CD4-positive, CD25-positive, alpha-beta regulatory T cell (primary cell): ENCODE results near the gene MRPL10. TPM values are rescaled to one million over a fixed set of nuclear protein-coding genes. Genes with fewer than 3 reads are reported as not detected.
"Not testable (repeated sequence)": the region's sequence is repeated elsewhere in the genome, so short reads cannot be mapped to it uniquely, and the experiment has no call there.

ENCODE experiments used
- ATAC-seq, 2 donors: fragments of 150-1000 bp; cut with Tn5 transposase; one replicate each; pipeline ENCODE4 v1.10.0; 2021; ENCODE audit warnings: low read depth in 2 of 2, moderate number of reproducible peaks in 2 of 2, moderate library complexity in 1 of 2
- DNase-seq, 3 donors: peaks; one replicate each; pipeline versions ENCODE4 v3.0.0 to v3.0.0-alpha.2; 2012 to 2022; ENCODE audit warnings: mixed read lengths in 1 of 3
- H3K27ac ChIP-seq: one replicate; pipeline ENCODE4 v1.7.0; 2013; ENCODE audit warnings: mild to moderate bottlenecking, low read length; ENCODE audit not compliant: insufficient read depth, poor library complexity, severe bottlenecking
- H3K27me3 ChIP-seq: one replicate; pipeline ENCODE4 v1.7.0; 2013; ENCODE audit warnings: low read length; ENCODE audit not compliant: control insufficient read depth, insufficient read depth
- H3K36me3 ChIP-seq: one replicate; pipeline ENCODE4 v1.7.0; 2013; ENCODE audit warnings: mild to moderate bottlenecking, low read length, moderate library complexity; ENCODE audit not compliant: control insufficient read depth, insufficient read depth
- H3K4me1 ChIP-seq: 2 replicates; pipeline ENCODE4 v1.7.0; 2013; ENCODE audit warnings: mild to moderate bottlenecking, low read length; ENCODE audit not compliant: insufficient read depth, control insufficient read depth, poor library complexity, severe bottlenecking
- H3K4me3 ChIP-seq: one replicate; pipeline ENCODE4 v1.7.0; 2013; ENCODE audit warnings: low read depth, mild to moderate bottlenecking, low read length, moderate library complexity
- H3K9me3 ChIP-seq, 2 experiments: 1 replicate in 1 of 2; 2 replicates in 1 of 2; pipeline ENCODE4 v1.7.0; 2013; ENCODE audit warnings: low read length in 2 of 2, mild to moderate bottlenecking in 1 of 2, moderate library complexity in 1 of 2; ENCODE audit not compliant: control insufficient read depth in 2 of 2
- H3K27ac Mint-ChIP-seq, 3 donors: one replicate each; pipeline ENCODE4 v1.8.0; 2020 to 2022; ENCODE audit warnings: mild to moderate bottlenecking in 3 of 3, mixed read lengths in 3 of 3, moderate library complexity in 2 of 3
- H3K27me3 Mint-ChIP-seq: one replicate; pipeline ENCODE4 v1.8.0; 2022; ENCODE audit warnings: mild to moderate bottlenecking, mixed read lengths
- H3K36me3 Mint-ChIP-seq: one replicate; pipeline ENCODE4 v1.8.0; 2020; ENCODE audit warnings: mixed read lengths
- H3K4me1 Mint-ChIP-seq, 4 donors: one replicate each; pipeline ENCODE4 v1.8.0; 2020 to 2022; ENCODE audit warnings: mixed read lengths in 4 of 4, mild to moderate bottlenecking in 1 of 4
- H3K4me3 Mint-ChIP-seq, 4 donors: one replicate each; pipeline ENCODE4 v1.8.0; 2020 to 2022; ENCODE audit warnings: mild to moderate bottlenecking in 4 of 4, mixed read lengths in 4 of 4, moderate library complexity in 3 of 4
- H3K9me3 Mint-ChIP-seq, 7 donors: one replicate each; pipeline ENCODE4 v1.8.0; 2020 to 2022; ENCODE audit warnings: mixed read lengths in 7 of 7, mild to moderate bottlenecking in 3 of 7, moderate library complexity in 2 of 7
- polyA plus RNA-seq, 4 donors: library from polyadenylated mRNA; unstranded; fragments of 300-500 nt; fragmentation: Illumina TruSeq; gene quantifications; one replicate each; pipeline ENCODE4 v1.2.3, GENCODE V29; 2021
- total RNA-seq: library from RNA; stranded (reverse); gene quantifications from one replicate; pipeline ENCODE4 v1.2.3, GENCODE V29; 2022

The MRPL10 gene
- total and polyA plus RNA-seq, 5 donors from 2014 or later, result 40.8 to 58.8 (median 52.0) TPM

- DNase-seq (peak in 1 of 3 donors; percentile 9), ATAC-seq (no peak)
- H3K9me3 ChIP-seq, result no peaks in the 10 kb centered on the region
- no peak overlapping the region for H3K27ac Mint-ChIP-seq
- H3K36me3 ChIP-seq, result no peaks in the 10 kb centered on the region
- no peak overlapping the region for H3K4me3 ChIP-seq
- H3K27me3 Mint-ChIP-seq, result peaks cover 50% of the 10 kb centered on the region
- peaks cover 8% of the 10 kb centered on the region for H3K4me1 ChIP-seq
- no peaks in the 10 kb centered on the region for H3K36me3 Mint-ChIP-seq
- H3K9me3 Mint-ChIP-seq, result peaks cover 0 to 2% (median 0%) of the 10 kb centered on the region in 7 donors
- H3K27ac ChIP-seq, result no peak overlapping the region
- H3K27me3 ChIP-seq, result peaks cover 21% of the 10 kb centered on the region
- peaks cover 0 to 9% (median 3%) of the 10 kb centered on the region in 4 donors for H3K4me1 Mint-ChIP-seq
- H3K4me3 Mint-ChIP-seq, result no peak overlapping the region
These were observed 45.7 kb downstream of the MRPL10 start for GRCh38 chr17:47785538-47786123.

GRCh38 chr17:47781397-47781796, 49.9 kb downstream of the MRPL10 start:
- Histone ChIP-seq H3K4me3 (no peak overlapping the region), H3K27me3 (peaks cover 12% of the 10 kb centered on the region), H3K4me1 (no peaks in the 10 kb centered on the region), H3K27ac (no peak overlapping the region), H3K36me3 (no peaks in the 10 kb centered on the region), H3K9me3 (no peaks in the 10 kb centered on the region)
- H3K36me3 Mint-ChIP-seq, result no peaks in the 10 kb centered on the region
- peaks cover 0 to 2% (median 0%) of the 10 kb centered on the region in 7 donors for H3K9me3 Mint-ChIP-seq
- peaks cover 50% of the 10 kb centered on the region for H3K27me3 Mint-ChIP-seq
- H3K4me3 Mint-ChIP-seq, result no peak overlapping the region
- H3K4me1 Mint-ChIP-seq, result peaks cover 0 to 6% (median 2%) of the 10 kb centered on the region in 4 donors
- no peak for ATAC-seq
- no peak overlapping the region for H3K27ac Mint-ChIP-seq
- no peak for DNase-seq

DNA sequence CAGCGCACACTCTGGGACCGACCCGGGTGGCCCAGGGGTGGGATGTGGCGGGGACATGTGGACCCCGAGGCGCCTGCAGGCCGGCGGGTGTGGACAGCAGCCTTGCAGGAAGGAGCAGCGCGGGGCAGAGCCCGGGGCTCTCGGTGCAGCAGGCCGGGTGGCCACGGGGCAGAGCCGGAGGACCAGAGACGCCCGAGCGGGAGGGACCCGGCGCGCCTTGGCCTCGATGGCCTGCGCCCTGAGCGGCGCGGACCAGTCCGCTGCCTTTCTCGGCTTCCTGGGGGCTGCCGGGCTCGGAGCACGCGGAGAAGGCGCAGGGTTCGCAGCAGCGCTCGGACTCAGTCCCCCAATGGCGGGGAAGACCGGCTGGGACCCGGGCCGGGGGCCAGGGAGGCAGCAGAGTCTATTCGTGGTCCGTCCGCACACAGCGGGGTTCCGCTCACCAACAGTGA, 53.1 kb downstream of the MRPL10 start:
- H3K9me3 Mint-ChIP-seq, result peaks cover 0 to 3% (median 0%) of the 10 kb centered on the region in 7 donors
- Histone ChIP-seq H3K27me3 (peaks cover 5% of the 10 kb centered on the region), H3K4me1 (no peaks in the 10 kb centered on the region), H3K4me3 (no peak overlapping the region), H3K9me3 (no peaks in the 10 kb centered on the region), H3K27ac (no peak overlapping the region), H3K36me3 (no peaks in the 10 kb centered on the region)
- H3K4me3 Mint-ChIP-seq, result no peak overlapping the region
- no peaks in the 10 kb centered on the region for H3K36me3 Mint-ChIP-seq
- peaks cover 0 to 6% (median 2%) of the 10 kb centered on the region in 4 donors for H3K4me1 Mint-ChIP-seq
- no peak overlapping the region for H3K27ac Mint-ChIP-seq
- no peak for DNase-seq
- H3K27me3 Mint-ChIP-seq, result peaks cover 38% of the 10 kb centered on the region
- no peak for ATAC-seq

DNA sequence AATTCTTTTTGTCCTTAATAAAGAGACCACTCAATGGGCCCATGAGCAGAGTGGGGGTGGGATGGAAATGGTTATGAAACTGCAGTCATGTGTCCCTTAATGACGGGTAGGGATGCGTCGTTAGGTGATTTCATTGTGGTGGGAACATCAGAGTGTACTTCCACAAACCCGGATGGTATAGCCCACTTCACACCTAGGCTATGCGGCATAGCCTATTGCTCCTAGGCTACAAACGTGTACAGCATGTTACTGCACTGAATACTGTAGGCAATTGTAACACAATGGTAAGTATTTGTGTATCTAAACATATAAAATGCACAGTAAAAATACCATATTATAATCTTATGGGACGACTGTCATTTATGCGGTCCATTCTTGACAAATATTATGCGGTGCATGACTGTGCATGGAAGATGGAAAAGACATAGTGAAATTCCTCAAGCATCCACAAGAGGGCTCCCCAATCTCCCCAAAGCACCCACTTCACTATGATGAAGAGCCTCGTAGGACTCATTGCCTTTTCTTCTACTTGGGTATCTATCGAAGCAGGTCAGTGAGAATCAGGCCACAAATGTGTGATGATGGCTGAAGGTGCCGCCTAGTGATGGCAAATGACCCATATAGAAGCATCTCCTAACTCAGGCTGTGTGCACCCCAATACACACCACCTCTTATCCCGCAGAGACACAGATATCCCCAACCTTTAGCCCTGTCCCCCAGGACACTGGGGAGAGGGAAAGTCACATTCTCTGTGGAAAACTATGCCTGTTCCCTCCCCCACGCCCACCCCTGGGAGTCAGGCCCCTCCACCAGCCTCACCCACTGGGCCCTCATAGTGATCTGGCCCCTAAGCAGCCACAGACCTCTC, 54.8 kb downstream of the MRPL10 start:
- H3K27ac ChIP-seq, result no peak overlapping the region
- H3K4me3 ChIP-seq, result no peak overlapping the region
- H3K4me1 Mint-ChIP-seq, result peaks cover 0 to 6% (median 2%) of the 10 kb centered on the region in 4 donors
- no peaks in the 10 kb centered on the region for H3K36me3 Mint-ChIP-seq
- no peak overlapping the region for H3K4me3 Mint-ChIP-seq
- H3K27me3 Mint-ChIP-seq, result peaks cover 37% of the 10 kb centered on the region
- no peaks in the 10 kb centered on the region for H3K4me1 ChIP-seq
- no peaks in the 10 kb centered on the region for H3K36me3 ChIP-seq
- DNase-seq, result peak in 2 of 3 donors; percentile 52 to 62
- peak; percentile 69 to 75 for ATAC-seq
- peaks cover 1 to 8% of the 10 kb centered on the region in 2 experiments for H3K9me3 ChIP-seq
- H3K27ac Mint-ChIP-seq, result no peak overlapping the region
- peaks cover 0 to 12% (median 0%) of the 10 kb centered on the region in 7 donors for H3K9me3 Mint-ChIP-seq
- H3K27me3 ChIP-seq, result peaks cover 5% of the 10 kb centered on the region

GRCh38 chr17:47774987-47775580, 56.3 kb downstream of the MRPL10 start:
- Mint-ChIP-seq H3K4me3 (no peak overlapping the region), H3K9me3 (peaks cover 0 to 12% (median 4%) of the 10 kb centered on the region in 7 donors)
- H3K27me3 ChIP-seq, result peaks cover 3% of the 10 kb centered on the region

GRCh38 chr17:47774331-47774730, 57.0 kb downstream of the MRPL10 start:
- H3K36me3 Mint-ChIP-seq, result peaks cover 3% of the 10 kb centered on the region

More at GRCh38 chr17:47774987-47775580, 56.3 kb downstream of the MRPL10 start:
- Histone ChIP-seq H3K36me3 (no peaks in the 10 kb centered on the region), H3K27ac (no peak overlapping the region), H3K4me3 (no peak overlapping the region), H3K9me3 (peaks cover 7 to 10% of the 10 kb centered on the region in 2 experiments), H3K4me1 (no peaks in the 10 kb centered on the region)
- Mint-ChIP-seq H3K36me3 (peaks cover 3% of the 10 kb centered on the region), H3K27ac (no peak overlapping the region), H3K27me3 (peaks cover 39% of the 10 kb centered on the region), H3K4me1 (peaks cover 0 to 6% (median 2%) of the 10 kb centered on the region in 4 donors)
- DNase-seq, result no peak
- ATAC-seq, result no peak

GRCh38 chr17:47773649-47774048, 57.7 kb downstream of the MRPL10 start:
- H3K27ac Mint-ChIP-seq, H3K27me3 ChIP-seq, H3K4me1 Mint-ChIP-seq, H3K4me3 Mint-ChIP-seq, H3K27ac ChIP-seq, H3K4me3 ChIP-seq, H3K36me3 ChIP-seq, ATAC-seq, H3K36me3 Mint-ChIP-seq, DNase-seq, H3K4me1 ChIP-seq: not testable (repeated sequence)
- H3K9me3 Mint-ChIP-seq, result peaks cover 0 to 12% (median 4%) of the 10 kb centered on the region in 7 donors
- peaks cover 7 to 10% of the 10 kb centered on the region in 2 experiments for H3K9me3 ChIP-seq
- H3K27me3 Mint-ChIP-seq, result peaks cover 27% of the 10 kb centered on the region

More at GRCh38 chr17:47774331-47774730, 57.0 kb downstream of the MRPL10 start:
- no peak overlapping the region for H3K27ac ChIP-seq
- H3K4me1 ChIP-seq, result no peaks in the 10 kb centered on the region
- H3K27me3 ChIP-seq, result peaks cover 3% of the 10 kb centered on the region
- no peak overlapping the region for H3K27ac Mint-ChIP-seq
- H3K4me3 ChIP-seq, result no peak overlapping the region
- H3K9me3 ChIP-seq, result peaks cover 7 to 10% of the 10 kb centered on the region in 2 experiments
- peaks cover 0 to 12% (median 4%) of the 10 kb centered on the region in 7 donors for H3K9me3 Mint-ChIP-seq
- peaks cover 0 to 6% (median 2%) of the 10 kb centered on the region in 4 donors for H3K4me1 Mint-ChIP-seq
- DNase-seq, result no peak
- H3K36me3 ChIP-seq, result no peaks in the 10 kb centered on the region
- no peak overlapping the region for H3K4me3 Mint-ChIP-seq
- peaks cover 32% of the 10 kb centered on the region for H3K27me3 Mint-ChIP-seq
- ATAC-seq, result no peak
